Hepatocyte (in vitro differentiated cells): ENCODE measurements around the gene OPTC.

Source experiments
- CTCF ChIP-seq: fragments of 200-600 bp; sonication (generic); IDR thresholded peaks from 2 replicates; pipeline ENCODE4 v1.5.1; 2016; ENCODE audit warnings: antibody characterized with exemption, mild to moderate bottlenecking; ENCODE audit not compliant: poor library complexity
- EZH2 ChIP-seq: fragments of 200-600 bp; sonication (generic); IDR thresholded peaks from 2 replicates; pipeline ENCODE4 v1.6.1; 2016; ENCODE audit warnings: antibody characterized with exemption, mild to moderate bottlenecking, borderline replicate concordance
- EZH2phosphoT487 ChIP-seq: fragments of 200-600 bp; sonication (generic); IDR thresholded peaks from one replicate; pipeline ENCODE4 v1.6.1; 2018; ENCODE audit warnings: antibody characterized with exemption, mild to moderate bottlenecking, low read depth, moderate library complexity; ENCODE audit not compliant: unreplicated experiment, severe bottlenecking

GRCh38 chr1:203454986-203455471, 38.9 kb upstream of the OPTC start:
- TF ChIP-seq EZH2phosphoT487: no peak
- no peak for TF ChIP-seq CTCF
- TF ChIP-seq EZH2: no peak
